MCF 10A (cell line): ENCODE results near the gene ACTR1A. TPM values are rescaled to one million over a fixed set of nuclear protein-coding genes. Genes with fewer than 3 reads are reported as not detected.
"Not testable (repeated sequence)": the region's sequence is repeated elsewhere in the genome, so short reads cannot be mapped to it uniquely, and the experiment has no call there.

ENCODE experiments used
- BruUV-seq: library from RNA; stranded (reverse); fragments of 400-500 nt; replicated peaks from 2 replicates; lab custom pipeline; 2021; lab: Mats Ljungman, UMichigan
- CTCF ChIA-PET: fragments of 300-600 bp; sonication (Branson Sonifier 250); formaldehyde crosslinking; extraction: SDS; loops from one replicate; lab custom pipeline; 2021; ENCODE audit warnings: antibody characterized with exemption, inconsistent platforms; lab: Yijun Ruan, JAX
- POLR2A ChIA-PET: fragments of 300-600, 350-650 bp; sonication (Branson Sonifier 250); formaldehyde crosslinking; extraction: SDS; loops from one replicate; lab custom pipeline; 2020; ENCODE audit warnings: antibody characterized with exemption, inconsistent platforms; lab: Yijun Ruan, JAX
- DNase-seq: peaks from one replicate; pipeline ENCODE4 v3.0.0-alpha.2; 2018; ENCODE audit not compliant: unreplicated experiment
- H3K27ac Mint-ChIP-seq: one replicate; pipeline ENCODE4 v1.8.0; 2022; ENCODE audit warnings: mild to moderate bottlenecking, low read depth, mixed read lengths; ENCODE audit not compliant: unreplicated experiment
- H3K27me3 Mint-ChIP-seq: one replicate; pipeline ENCODE4 v1.8.0; 2022; ENCODE audit warnings: mixed read lengths; ENCODE audit not compliant: insufficient read depth, unreplicated experiment
- H3K36me3 Mint-ChIP-seq: one replicate; pipeline ENCODE4 v1.8.0; 2022; ENCODE audit warnings: mild to moderate bottlenecking, moderate library complexity, mixed read lengths; ENCODE audit not compliant: insufficient read depth, unreplicated experiment
- H3K4me1 Mint-ChIP-seq: one replicate; pipeline ENCODE4 v1.8.0; 2022; ENCODE audit warnings: mixed read lengths; ENCODE audit not compliant: insufficient read depth, unreplicated experiment
- H3K4me3 Mint-ChIP-seq: one replicate; pipeline ENCODE4 v1.8.0; 2022; ENCODE audit warnings: mild to moderate bottlenecking, moderate library complexity, mixed read lengths; ENCODE audit not compliant: unreplicated experiment
- H3K9me3 Mint-ChIP-seq: one replicate; pipeline ENCODE4 v1.8.0; 2022; ENCODE audit warnings: mixed read lengths; ENCODE audit not compliant: unreplicated experiment
- CTCF ChIP-seq: fragments of 200-600 bp; IDR thresholded peaks from one replicate; pipeline ENCODE4 v1.8.0; 2022; ENCODE audit warnings: antibody characterized with exemption, mild to moderate bottlenecking; ENCODE audit not compliant: unreplicated experiment
- intact Hi-C: fragments of 100-400 bp; cut with micrococcal nuclease; formaldehyde crosslinking; loops from 2 replicates; pipeline ENCODE4 v1.14.1; 2022
- total RNA-seq: library from RNA; stranded (reverse); gene quantifications from 2 replicates; pipeline ENCODE4 v1.2.3, GENCODE V29; 2022

The ACTR1A gene
- total RNA-seq, 1 experiment from 2014 or later = 60.1 TPM

GRCh38 chr10:102535481-102536147 is 33.1 kb upstream of the ACTR1A start:
- no peak overlapping the region for H3K4me3 Mint-ChIP-seq
- no peaks in the 10 kb centered on the region for H3K4me1 Mint-ChIP-seq
- no peaks in the 10 kb centered on the region for H3K36me3 Mint-ChIP-seq
- no TSS peak for BruUV-seq
- POLR2A ChIA-PET = no interaction called here
- no peaks in the 10 kb centered on the region for H3K27me3 Mint-ChIP-seq
- no peaks in the 10 kb centered on the region for H3K9me3 Mint-ChIP-seq
- intact Hi-C loops = no loop called here
- CTCF ChIA-PET = no interaction called here
- H3K27ac Mint-ChIP-seq = no peak overlapping the region
- TF ChIP-seq CTCF = no peak
- DNase-seq = no peak

- H3K27me3 Mint-ChIP-seq, CTCF ChIA-PET: not testable (repeated sequence)
Measured at GRCh38 chr10:102534966-102535365, 32.5 kb upstream of the ACTR1A start.

GRCh38 chr10:102534333-102534732 is 31.8 kb upstream of the ACTR1A start:
- ChIA-PET POLR2A (no interaction called here), CTCF (no interaction called here)
- no peaks in the 10 kb centered on the region for H3K27me3 Mint-ChIP-seq
- DNase-seq = no peak
- H3K27ac Mint-ChIP-seq = no peak overlapping the region
- no peak overlapping the region for H3K4me3 Mint-ChIP-seq
- no peaks in the 10 kb centered on the region for H3K36me3 Mint-ChIP-seq
- H3K4me1 Mint-ChIP-seq = no peaks in the 10 kb centered on the region
- BruUV-seq = no TSS peak
- no peaks in the 10 kb centered on the region for H3K9me3 Mint-ChIP-seq
- intact Hi-C loops = no loop called here
- TF ChIP-seq CTCF = no peak

More at GRCh38 chr10:102534966-102535365, 32.5 kb upstream of the ACTR1A start:
- H3K4me1 Mint-ChIP-seq, BruUV-seq, H3K27ac Mint-ChIP-seq, H3K9me3 Mint-ChIP-seq, H3K4me3 Mint-ChIP-seq, H3K36me3 Mint-ChIP-seq, DNase-seq, intact Hi-C loops, POLR2A ChIA-PET: not testable (repeated sequence)

GRCh38 chr10:102527546-102527945 is 25.0 kb upstream of the ACTR1A start:
- CTCF ChIA-PET = no interaction called here
- no TSS peak for BruUV-seq
- Mint-ChIP-seq H3K36me3 (no peaks in the 10 kb centered on the region), H3K4me3 (no peak overlapping the region), H3K4me1 (no peaks in the 10 kb centered on the region), H3K27ac (no peak overlapping the region), H3K9me3 (no peaks in the 10 kb centered on the region), H3K27me3 (no peaks in the 10 kb centered on the region)
- no peak for TF ChIP-seq CTCF
- POLR2A ChIA-PET = no interaction called here
- intact Hi-C loops = no loop called here
- DNase-seq = no peak
